ENCODE results near the gene IGIP.
A peak's percentile ranks its signal among the peaks of the same experiment; 100 is the strongest.

IGIP gene

GRCh38 chr5:140142246-140142645 is 16.5 kb downstream of the IGIP start:
- peaks cover 8% of the 10 kb centered on the region for H3K4me1 ChIP-seq (ENCODE audit: insufficient read depth, insufficient read length)
- H3K27me3 ChIP-seq (ENCODE audit: insufficient read depth, insufficient read length), result peaks cover 26% of the 10 kb centered on the region
- TF ChIP-seq YY1 (IDR thresholded peaks at IDR 0.05; ENCODE audit: insufficient read depth, insufficient read length) (no peak), SUZ12 (IDR thresholded peaks at IDR 0.05; ENCODE audit: extremely low read depth, insufficient read depth, insufficient read length) (no peak), ZNF274 (IDR thresholded peaks at IDR 0.05; ENCODE audit: low read depth, low read length) (no peak)
- no peaks in the 10 kb centered on the region for H3K9me3 ChIP-seq (ENCODE audit: insufficient read depth, low read length)
- H3K4me3 ChIP-seq (ENCODE audit: insufficient read length, low read depth), result no peak overlapping the region
- no peak for DNase-seq (ENCODE audit: low read depth, low spot score)
- no peaks in the 10 kb centered on the region for H3K36me3 ChIP-seq (ENCODE audit: insufficient read depth, insufficient read length, low read length)
- H3K9ac ChIP-seq (ENCODE audit: insufficient read length, low read depth), result no peak overlapping the region

GRCh38 chr5:140142856-140143255 is 17.1 kb downstream of the IGIP start:
- no peaks in the 10 kb centered on the region for H3K9me3 ChIP-seq (ENCODE audit: insufficient read depth, low read length)
- peaks cover 8% of the 10 kb centered on the region for H3K4me1 ChIP-seq (ENCODE audit: insufficient read depth, insufficient read length)
- no peak overlapping the region for H3K4me3 ChIP-seq (ENCODE audit: insufficient read length, low read depth)
- TF ChIP-seq YY1 (IDR thresholded peaks at IDR 0.05; ENCODE audit: insufficient read depth, insufficient read length) (no peak), SUZ12 (IDR thresholded peaks at IDR 0.05; ENCODE audit: extremely low read depth, insufficient read depth, insufficient read length) (no peak), ZNF274 (IDR thresholded peaks at IDR 0.05; ENCODE audit: low read depth, low read length) (no peak)
- no peak for DNase-seq (ENCODE audit: low read depth, low spot score)
- no peak overlapping the region for H3K9ac ChIP-seq (ENCODE audit: insufficient read length, low read depth)
- H3K36me3 ChIP-seq (ENCODE audit: insufficient read depth, insufficient read length, low read length), result no peaks in the 10 kb centered on the region
- H3K27me3 ChIP-seq (ENCODE audit: insufficient read depth, insufficient read length), result peaks cover 32% of the 10 kb centered on the region

GRCh38 chr5:140143521-140144258 is 18.0 kb downstream of the IGIP start:
- no peak overlapping the region for H3K9ac ChIP-seq (ENCODE audit: insufficient read length, low read depth)
- peaks cover 39% of the 10 kb centered on the region for H3K27me3 ChIP-seq (ENCODE audit: insufficient read depth, insufficient read length)
- DNase-seq (ENCODE audit: low read depth, low spot score), result no peak
- no peaks in the 10 kb centered on the region for H3K9me3 ChIP-seq (ENCODE audit: insufficient read depth, low read length)
- no peak for TF ChIP-seq ZNF274 (IDR thresholded peaks at IDR 0.05; ENCODE audit: low read depth, low read length)
- TF ChIP-seq YY1 (IDR thresholded peaks at IDR 0.05; ENCODE audit: insufficient read depth, insufficient read length), result no peak
- no peak for TF ChIP-seq SUZ12 (IDR thresholded peaks at IDR 0.05; ENCODE audit: extremely low read depth, insufficient read depth, insufficient read length)
- no peak overlapping the region for H3K4me3 ChIP-seq (ENCODE audit: insufficient read length, low read depth)
- H3K4me1 ChIP-seq (ENCODE audit: insufficient read depth, insufficient read length), result peaks cover 8% of the 10 kb centered on the region
- H3K36me3 ChIP-seq (ENCODE audit: insufficient read depth, insufficient read length, low read length), result no peaks in the 10 kb centered on the region

GRCh38 chr5:140145256-140145655 is 19.5 kb downstream of the IGIP start:
- no peak for TF ChIP-seq SUZ12 (IDR thresholded peaks at IDR 0.05; ENCODE audit: extremely low read depth, insufficient read depth, insufficient read length)
- no peak for TF ChIP-seq YY1 (IDR thresholded peaks at IDR 0.05; ENCODE audit: insufficient read depth, insufficient read length)
- H3K27me3 ChIP-seq (ENCODE audit: insufficient read depth, insufficient read length), result peaks cover 39% of the 10 kb centered on the region
- no peaks in the 10 kb centered on the region for H3K9me3 ChIP-seq (ENCODE audit: insufficient read depth, low read length)
- no peaks in the 10 kb centered on the region for H3K36me3 ChIP-seq (ENCODE audit: insufficient read depth, insufficient read length, low read length)
- DNase-seq (ENCODE audit: low read depth, low spot score), result no peak
- H3K4me3 ChIP-seq (ENCODE audit: insufficient read length, low read depth), result no peak overlapping the region
- H3K9ac ChIP-seq (ENCODE audit: insufficient read length, low read depth), result no peak overlapping the region
- H3K4me1 ChIP-seq (ENCODE audit: insufficient read depth, insufficient read length), result peaks cover 8% of the 10 kb centered on the region

GRCh38 chr5:140145818-140146522 is 20.2 kb downstream of the IGIP start:
- peak overlapping the region; percentile 67 for H3K4me3 ChIP-seq (ENCODE audit: insufficient read length, low read depth)
- peak overlapping the region; percentile 77 for H3K9ac ChIP-seq (ENCODE audit: insufficient read length, low read depth)
- H3K9me3 ChIP-seq (ENCODE audit: insufficient read depth, low read length), result no peaks in the 10 kb centered on the region
- H3K4me1 ChIP-seq (ENCODE audit: insufficient read depth, insufficient read length), result peaks cover 8% of the 10 kb centered on the region
- no peak for DNase-seq (ENCODE audit: low read depth, low spot score)
- no peaks in the 10 kb centered on the region for H3K36me3 ChIP-seq (ENCODE audit: insufficient read depth, insufficient read length, low read length)
- peaks cover 39% of the 10 kb centered on the region for H3K27me3 ChIP-seq (ENCODE audit: insufficient read depth, insufficient read length)
- TF ChIP-seq ZNF274 (IDR thresholded peaks at IDR 0.05; ENCODE audit: low read depth, low read length) (no peak), SUZ12 (IDR thresholded peaks at IDR 0.05; ENCODE audit: extremely low read depth, insufficient read depth, insufficient read length) (peak; percentile 73), YY1 (IDR thresholded peaks at IDR 0.05; ENCODE audit: insufficient read depth, insufficient read length) (no peak)

GRCh38 chr5:140146523-140146842 is 20.7 kb downstream of the IGIP start:
- H3K4me1 ChIP-seq (ENCODE audit: insufficient read depth, insufficient read length), result peaks cover 8% of the 10 kb centered on the region
- TF ChIP-seq SUZ12 (IDR thresholded peaks at IDR 0.05; ENCODE audit: extremely low read depth, insufficient read depth, insufficient read length) (peak; percentile 29), YY1 (IDR thresholded peaks at IDR 0.05; ENCODE audit: insufficient read depth, insufficient read length) (no peak)
- DNase-seq (ENCODE audit: low read depth, low spot score), result no peak
- H3K4me3 ChIP-seq (ENCODE audit: insufficient read length, low read depth), result peak overlapping the region; percentile 67
- no peaks in the 10 kb centered on the region for H3K36me3 ChIP-seq (ENCODE audit: insufficient read depth, insufficient read length, low read length)
- H3K27me3 ChIP-seq (ENCODE audit: insufficient read depth, insufficient read length), result peaks cover 39% of the 10 kb centered on the region
- no peaks in the 10 kb centered on the region for H3K9me3 ChIP-seq (ENCODE audit: insufficient read depth, low read length)
- H3K9ac ChIP-seq (ENCODE audit: insufficient read length, low read depth), result peak overlapping the region; percentile 77

- Histone ChIP-seq H3K36me3 (ENCODE audit: insufficient read depth, insufficient read length, low read length) (no peaks in the 10 kb centered on the region), H3K9me3 (ENCODE audit: insufficient read depth, low read length) (no peaks in the 10 kb centered on the region), H3K9ac (ENCODE audit: insufficient read length, low read depth) (no peak overlapping the region), H3K4me1 (ENCODE audit: insufficient read depth, insufficient read length) (peaks cover 8% of the 10 kb centered on the region), H3K4me3 (ENCODE audit: insufficient read length, low read depth) (no peak overlapping the region), H3K27me3 (ENCODE audit: insufficient read depth, insufficient read length) (peaks cover 39% of the 10 kb centered on the region)
- DNase-seq (ENCODE audit: low read depth, low spot score), result no peak
- no peak for TF ChIP-seq ZNF274 (IDR thresholded peaks at IDR 0.05; ENCODE audit: low read depth, low read length)
- no peak for TF ChIP-seq YY1 (IDR thresholded peaks at IDR 0.05; ENCODE audit: insufficient read depth, insufficient read length)
- TF ChIP-seq SUZ12 (IDR thresholded peaks at IDR 0.05; ENCODE audit: extremely low read depth, insufficient read depth, insufficient read length), result no peak
These were observed 21.7 kb downstream of the IGIP start for GRCh38 chr5:140147460-140147859.

Measured in NT2/D1 (cell line).